Measurements from ENCODE around the gene ZNF343.
"Not testable (repeated sequence)": the region's sequence is repeated elsewhere in the genome, so short reads cannot be mapped to it uniquely, and the experiment has no call there.

ZNF343 gene

GRCh38 chr20:2536560-2536986, 27.9 kb upstream of the ZNF343 start, which contains the start of gene TMC2:
TMC2 (plus strand) TSS chr20:2536573; CDS start chr20:2536622, 49 bp downstream.
- Histone ChIP-seq H3K27ac (ENCODE audit: insufficient read depth, low read depth, low read length, poor library complexity, severe bottlenecking) (no peak within 1 kb of the TSS), H3K4me1 (ENCODE audit: control insufficient read depth, insufficient read depth, low read length) (peaks cover 10% of the 10 kb centered on the region), H3K4me3 (ENCODE audit: insufficient read depth, low read depth, low read length) (no peak within 1 kb of the TSS), H3K9me3 (ENCODE audit: control insufficient read depth, low read length) (no peaks in the 10 kb centered on the region), H3K36me3 (ENCODE audit: control insufficient read depth, insufficient read depth, low read length) (no peaks in the 10 kb centered on the region), H3K27me3 (ENCODE audit: control insufficient read depth, insufficient read depth, low read length, poor library complexity, severe bottlenecking) (no peaks in the 10 kb centered on the region)
- WGBS, 2 experiments: 83% methylated on average over 13 of the region's 13 CpGs

- Histone ChIP-seq H3K9me3 (ENCODE audit: control insufficient read depth, low read length) (no peaks in the 10 kb centered on the region), H3K4me1 (ENCODE audit: control insufficient read depth, insufficient read depth, low read length) (peaks cover 10% of the 10 kb centered on the region), H3K27me3 (ENCODE audit: control insufficient read depth, insufficient read depth, low read length, poor library complexity, severe bottlenecking) (no peaks in the 10 kb centered on the region), H3K36me3 (ENCODE audit: control insufficient read depth, insufficient read depth, low read length) (no peaks in the 10 kb centered on the region), H3K4me3 (ENCODE audit: insufficient read depth, low read depth, low read length) (no peak overlapping the region), H3K27ac (ENCODE audit: insufficient read depth, low read depth, low read length, poor library complexity, severe bottlenecking) (no peak overlapping the region)
- WGBS, 2 experiments: 64% methylated on average over 11 to 12 of the region's 12 CpGs
Observed at GRCh38 chr20:2535711-2536559, 27.2 kb upstream of the ZNF343 start.

- peaks cover under 1% of the 10 kb centered on the region for H3K27me3 ChIP-seq (ENCODE audit: control insufficient read depth, insufficient read depth, low read length, poor library complexity, severe bottlenecking)
- 89 to 90% methylated on average over 8 of the region's 8 CpGs for WGBS, 2 experiments
- H3K4me1 ChIP-seq (ENCODE audit: control insufficient read depth, insufficient read depth, low read length): peaks cover 10% of the 10 kb centered on the region
- no peaks in the 10 kb centered on the region for H3K36me3 ChIP-seq (ENCODE audit: control insufficient read depth, insufficient read depth, low read length)
- H3K27ac ChIP-seq (ENCODE audit: insufficient read depth, low read depth, low read length, poor library complexity, severe bottlenecking): no peak overlapping the region
- no peak overlapping the region for H3K4me3 ChIP-seq (ENCODE audit: insufficient read depth, low read depth, low read length)
- H3K9me3 ChIP-seq (ENCODE audit: control insufficient read depth, low read length): no peaks in the 10 kb centered on the region
Observed at GRCh38 chr20:2533118-2533517, 24.4 kb upstream of the ZNF343 start.

- H3K27me3 ChIP-seq (ENCODE audit: control insufficient read depth, insufficient read depth, low read length, poor library complexity, severe bottlenecking): peaks cover 33% of the 10 kb centered on the region
- H3K4me1 ChIP-seq (ENCODE audit: control insufficient read depth, insufficient read depth, low read length): no peaks in the 10 kb centered on the region
- no peaks in the 10 kb centered on the region for H3K36me3 ChIP-seq (ENCODE audit: control insufficient read depth, insufficient read depth, low read length)
- 75 to 81% methylated on average over 9 to 10 of the region's 10 CpGs for WGBS, 2 experiments
- H3K27ac ChIP-seq (ENCODE audit: insufficient read depth, low read depth, low read length, poor library complexity, severe bottlenecking): no peak overlapping the region
- H3K9me3 ChIP-seq (ENCODE audit: control insufficient read depth, low read length): no peaks in the 10 kb centered on the region
- H3K4me3 ChIP-seq (ENCODE audit: insufficient read depth, low read depth, low read length): no peak overlapping the region
Observed at GRCh38 chr20:2528671-2529271, 20.1 kb upstream of the ZNF343 start.

GRCh38 chr20:2527762-2528161, 19.0 kb upstream of the ZNF343 start:
- Histone ChIP-seq H3K27me3 (ENCODE audit: control insufficient read depth, insufficient read depth, low read length, poor library complexity, severe bottlenecking) (peaks cover 43% of the 10 kb centered on the region), H3K9me3 (ENCODE audit: control insufficient read depth, low read length) (no peaks in the 10 kb centered on the region), H3K4me1 (ENCODE audit: control insufficient read depth, insufficient read depth, low read length) (no peaks in the 10 kb centered on the region), H3K36me3 (ENCODE audit: control insufficient read depth, insufficient read depth, low read length) (no peaks in the 10 kb centered on the region), H3K4me3 (ENCODE audit: insufficient read depth, low read depth, low read length) (no peak overlapping the region), H3K27ac (ENCODE audit: insufficient read depth, low read depth, low read length, poor library complexity, severe bottlenecking) (no peak overlapping the region)
- WGBS, 2 experiments: 83 to 86% methylated on average over 6 of the region's 6 CpGs

- 92 to 93% methylated on average over 5 of the region's 5 CpGs for WGBS, 2 experiments
- not testable (repeated sequence) for H3K4me3 ChIP-seq (ENCODE audit: insufficient read depth, low read depth, low read length); H3K36me3 ChIP-seq (ENCODE audit: control insufficient read depth, insufficient read depth, low read length); H3K27ac ChIP-seq (ENCODE audit: insufficient read depth, low read depth, low read length, poor library complexity, severe bottlenecking); H3K9me3 ChIP-seq (ENCODE audit: control insufficient read depth, low read length); H3K4me1 ChIP-seq (ENCODE audit: control insufficient read depth, insufficient read depth, low read length)
- H3K27me3 ChIP-seq (ENCODE audit: control insufficient read depth, insufficient read depth, low read length, poor library complexity, severe bottlenecking): peaks cover 59% of the 10 kb centered on the region
Observed at GRCh38 chr20:2526218-2526583, 17.5 kb upstream of the ZNF343 start.

- WGBS, 2 experiments: 1% methylated on average over 64 of the region's 64 CpGs
- no peaks in the 10 kb centered on the region for H3K9me3 ChIP-seq (ENCODE audit: control insufficient read depth, low read length)
- H3K27ac ChIP-seq (ENCODE audit: insufficient read depth, low read depth, low read length, poor library complexity, severe bottlenecking): no peak overlapping the region
- H3K4me1 ChIP-seq (ENCODE audit: control insufficient read depth, insufficient read depth, low read length): no peaks in the 10 kb centered on the region
- no peaks in the 10 kb centered on the region for H3K36me3 ChIP-seq (ENCODE audit: control insufficient read depth, insufficient read depth, low read length)
- H3K27me3 ChIP-seq (ENCODE audit: control insufficient read depth, insufficient read depth, low read length, poor library complexity, severe bottlenecking): peaks cover 65% of the 10 kb centered on the region
- peak overlapping the region; percentile 65 for H3K4me3 ChIP-seq (ENCODE audit: insufficient read depth, low read depth, low read length)
Observed at GRCh38 chr20:2524709-2525506, 16.2 kb upstream of the ZNF343 start.

- 13 to 14% methylated on average over 26 of the region's 26 CpGs for WGBS, 2 experiments
- no peak overlapping the region for H3K27ac ChIP-seq (ENCODE audit: insufficient read depth, low read depth, low read length, poor library complexity, severe bottlenecking)
- H3K9me3 ChIP-seq (ENCODE audit: control insufficient read depth, low read length): no peaks in the 10 kb centered on the region
- H3K4me1 ChIP-seq (ENCODE audit: control insufficient read depth, insufficient read depth, low read length): no peaks in the 10 kb centered on the region
- H3K36me3 ChIP-seq (ENCODE audit: control insufficient read depth, insufficient read depth, low read length): no peaks in the 10 kb centered on the region
- H3K27me3 ChIP-seq (ENCODE audit: control insufficient read depth, insufficient read depth, low read length, poor library complexity, severe bottlenecking): peaks cover 65% of the 10 kb centered on the region
- peak overlapping the region; percentile 65 for H3K4me3 ChIP-seq (ENCODE audit: insufficient read depth, low read depth, low read length)
Observed at GRCh38 chr20:2523919-2524708, 15.4 kb upstream of the ZNF343 start.

GRCh38 chr20:2522826-2523429, 14.2 kb upstream of the ZNF343 start:
- not testable (repeated sequence) for H3K9me3 ChIP-seq (ENCODE audit: control insufficient read depth, low read length); H3K4me1 ChIP-seq (ENCODE audit: control insufficient read depth, insufficient read depth, low read length); H3K36me3 ChIP-seq (ENCODE audit: control insufficient read depth, insufficient read depth, low read length); H3K4me3 ChIP-seq (ENCODE audit: insufficient read depth, low read depth, low read length); H3K27ac ChIP-seq (ENCODE audit: insufficient read depth, low read depth, low read length, poor library complexity, severe bottlenecking)
- 81 to 83% methylated on average over 5 of the region's 5 CpGs for WGBS, 2 experiments
- H3K27me3 ChIP-seq (ENCODE audit: control insufficient read depth, insufficient read depth, low read length, poor library complexity, severe bottlenecking): peaks cover 62% of the 10 kb centered on the region
